ENCODE measurements around the gene IMPDH1. TPM values are rescaled to one million over a fixed set of nuclear protein-coding genes. Genes with fewer than 3 reads are reported as not detected.
A peak's percentile ranks its signal among the peaks of the same experiment; 100 is the strongest.

The IMPDH1 gene
- total and polyA plus RNA-seq, 4 donors, result 2.4 to 11.1 (median 5.2) TPM

DNA sequence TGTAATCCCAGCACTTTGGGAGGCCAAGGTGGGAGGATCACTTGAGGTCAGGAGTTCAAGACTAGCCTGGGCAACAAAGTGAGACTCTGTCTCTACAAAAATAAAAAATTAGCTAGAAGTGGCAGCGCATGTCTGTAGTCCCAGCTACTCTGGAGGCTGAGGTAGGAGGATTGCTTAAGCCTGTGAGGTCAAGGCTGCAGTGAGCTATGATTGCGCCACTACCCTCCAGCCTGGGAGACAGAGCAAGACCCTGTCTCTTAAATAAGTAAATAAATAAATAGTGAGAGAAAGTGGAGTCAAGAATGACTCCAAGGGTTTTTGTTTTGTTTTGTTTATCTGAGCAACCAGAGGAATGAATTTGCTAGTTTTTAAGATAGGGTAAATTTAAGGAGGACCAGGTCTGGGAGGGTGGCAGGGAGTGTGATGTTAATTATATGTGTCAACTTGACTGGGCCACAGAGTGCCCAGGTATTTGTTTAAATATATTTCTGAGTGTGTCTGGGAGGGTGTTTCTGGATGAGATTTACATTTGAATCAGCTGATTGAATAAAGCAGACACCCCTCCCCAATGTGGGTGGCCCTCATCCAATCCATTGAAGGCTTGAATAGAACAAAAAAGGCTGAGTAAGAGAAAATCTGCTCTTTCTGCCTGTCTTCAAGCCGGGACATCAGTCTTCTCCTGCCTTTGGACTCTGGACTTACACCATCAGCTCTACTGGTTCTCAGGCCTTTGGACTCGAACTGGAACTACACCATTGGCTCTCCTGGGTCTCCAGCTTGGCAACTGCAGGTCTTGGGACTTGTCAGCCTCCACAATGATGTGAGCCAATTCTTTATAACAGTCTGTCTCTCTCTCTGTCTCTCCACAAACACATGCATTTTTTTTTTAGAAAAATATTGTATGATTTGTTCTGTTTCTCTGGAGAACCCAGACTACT is 23.5 kb downstream of the IMPDH1 start:
- no peaks in the 10 kb centered on the region for H3K9me3 ChIP-seq (ENCODE audit: control insufficient read depth in 4 of 4, low read length in 3 of 4)
- H3K27ac ChIP-seq (ENCODE audit: low read depth in 1 of 2, low read length in 2 of 2), result no peak overlapping the region
- TF ChIP-seq SP1 (IDR thresholded peaks at IDR 0.05) (no peak), FOXA2 (IDR thresholded peaks at IDR 0.05) (no peak), GABPA (IDR thresholded peaks at IDR 0.05 in 1 of 2, conservative IDR thresholded peaks at IDR 0.05 in 1 of 2) (no peak), HNF4A (conservative IDR thresholded peaks at IDR 0.05) (peak; percentile 20 to 28)
- TF ChIP-seq, protein P1, sequence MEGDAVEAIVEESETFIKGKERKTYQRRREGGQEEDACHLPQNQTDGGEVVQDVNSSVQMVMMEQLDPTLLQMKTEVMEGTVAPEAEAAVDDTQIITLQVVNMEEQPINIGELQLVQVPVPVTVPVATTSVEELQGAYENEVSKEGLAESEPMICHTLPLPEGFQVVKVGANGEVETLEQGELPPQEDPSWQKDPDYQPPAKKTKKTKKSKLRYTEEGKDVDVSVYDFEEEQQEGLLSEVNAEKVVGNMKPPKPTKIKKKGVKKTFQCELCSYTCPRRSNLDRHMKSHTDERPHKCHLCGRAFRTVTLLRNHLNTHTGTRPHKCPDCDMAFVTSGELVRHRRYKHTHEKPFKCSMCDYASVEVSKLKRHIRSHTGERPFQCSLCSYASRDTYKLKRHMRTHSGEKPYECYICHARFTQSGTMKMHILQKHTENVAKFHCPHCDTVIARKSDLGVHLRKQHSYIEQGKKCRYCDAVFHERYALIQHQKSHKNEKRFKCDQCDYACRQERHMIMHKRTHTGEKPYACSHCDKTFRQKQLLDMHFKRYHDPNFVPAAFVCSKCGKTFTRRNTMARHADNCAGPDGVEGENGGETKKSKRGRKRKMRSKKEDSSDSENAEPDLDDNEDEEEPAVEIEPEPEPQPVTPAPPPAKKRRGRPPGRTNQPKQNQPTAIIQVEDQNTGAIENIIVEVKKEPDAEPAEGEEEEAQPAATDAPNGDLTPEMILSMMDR (IDR thresholded peaks at IDR 0.05; ENCODE audit: low read depth, low read length, missing input control), result no peak
- H3K4me3 ChIP-seq (ENCODE audit: low read depth in 1 of 3, low read length in 3 of 3), result no peak overlapping the region
- H3K4me1 ChIP-seq (ENCODE audit: control insufficient read depth in 4 of 4, insufficient read depth in 4 of 4, low read length in 3 of 4), result no peaks in the 10 kb centered on the region
- no peaks in the 10 kb centered on the region for H3K27me3 ChIP-seq (ENCODE audit: control insufficient read depth in 4 of 4, insufficient read depth in 4 of 4, low read length in 3 of 4)
- DNase-seq (ENCODE audit: low spot score), result no peak
- no peak overlapping the region for H3K9ac ChIP-seq (ENCODE audit: low read depth in 1 of 2, low read length in 2 of 2)
- WGBS, result 79% methylated on average over 4 of the region's 4 CpGs
- no peaks in the 10 kb centered on the region for H3K36me3 ChIP-seq (ENCODE audit: control insufficient read depth in 4 of 4, insufficient read depth in 3 of 4, low read depth in 1 of 4, low read length in 3 of 4)

DNA sequence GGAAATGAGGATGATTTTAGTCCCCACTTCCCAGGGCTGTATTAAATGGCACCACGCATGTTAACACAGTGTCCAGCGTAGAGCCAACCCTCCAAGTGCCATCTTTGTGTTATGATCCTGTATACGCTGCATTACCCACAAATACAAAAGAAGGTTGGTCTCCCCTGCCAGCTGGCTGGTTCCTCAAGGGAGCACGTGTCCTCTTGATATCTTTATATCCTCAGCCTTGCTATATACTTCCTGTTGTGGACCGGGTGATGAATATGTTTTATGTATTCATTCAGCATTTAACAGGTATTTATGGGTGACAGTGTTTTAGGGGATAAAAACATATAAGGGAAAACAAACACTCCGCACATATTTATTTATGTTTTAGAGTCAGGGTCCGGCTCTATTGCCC is 25.1 kb downstream of the IMPDH1 start:
- Histone ChIP-seq H3K4me1 (ENCODE audit: control insufficient read depth in 4 of 4, insufficient read depth in 4 of 4, low read length in 3 of 4) (no peaks in the 10 kb centered on the region), H3K27me3 (ENCODE audit: control insufficient read depth in 4 of 4, insufficient read depth in 4 of 4, low read length in 3 of 4) (no peaks in the 10 kb centered on the region), H3K27ac (ENCODE audit: low read depth in 1 of 2, low read length in 2 of 2) (no peak overlapping the region), H3K9ac (ENCODE audit: low read depth in 1 of 2, low read length in 2 of 2) (no peak overlapping the region), H3K36me3 (ENCODE audit: control insufficient read depth in 4 of 4, insufficient read depth in 3 of 4, low read depth in 1 of 4, low read length in 3 of 4) (no peaks in the 10 kb centered on the region), H3K4me3 (ENCODE audit: low read depth in 1 of 3, low read length in 3 of 3) (no peak overlapping the region), H3K9me3 (ENCODE audit: control insufficient read depth in 4 of 4, low read length in 3 of 4) (no peaks in the 10 kb centered on the region)
- 82% methylated on average over 7 of the region's 7 CpGs for WGBS
- no peak for DNase-seq (ENCODE audit: low spot score)
- no peak for TF ChIP-seq NR2F2 (IDR thresholded peaks at IDR 0.05)
- TF ChIP-seq HNF4A (conservative IDR thresholded peaks at IDR 0.05), result no peak
- no peak for TF ChIP-seq JUND (IDR thresholded peaks at IDR 0.05)
- TF ChIP-seq, protein P2, sequence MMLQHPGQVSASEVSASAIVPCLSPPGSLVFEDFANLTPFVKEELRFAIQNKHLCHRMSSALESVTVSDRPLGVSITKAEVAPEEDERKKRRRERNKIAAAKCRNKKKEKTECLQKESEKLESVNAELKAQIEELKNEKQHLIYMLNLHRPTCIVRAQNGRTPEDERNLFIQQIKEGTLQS (IDR thresholded peaks at IDR 0.05), result no peak
- no peak for TF ChIP-seq GABPA (IDR thresholded peaks at IDR 0.05 in 1 of 2, conservative IDR thresholded peaks at IDR 0.05 in 1 of 2)
- TF ChIP-seq FOXA2 (IDR thresholded peaks at IDR 0.05), result no peak
- no peak for TF ChIP-seq TAF1 (conservative IDR thresholded peaks at IDR 0.05)
- TF ChIP-seq, protein P3, sequence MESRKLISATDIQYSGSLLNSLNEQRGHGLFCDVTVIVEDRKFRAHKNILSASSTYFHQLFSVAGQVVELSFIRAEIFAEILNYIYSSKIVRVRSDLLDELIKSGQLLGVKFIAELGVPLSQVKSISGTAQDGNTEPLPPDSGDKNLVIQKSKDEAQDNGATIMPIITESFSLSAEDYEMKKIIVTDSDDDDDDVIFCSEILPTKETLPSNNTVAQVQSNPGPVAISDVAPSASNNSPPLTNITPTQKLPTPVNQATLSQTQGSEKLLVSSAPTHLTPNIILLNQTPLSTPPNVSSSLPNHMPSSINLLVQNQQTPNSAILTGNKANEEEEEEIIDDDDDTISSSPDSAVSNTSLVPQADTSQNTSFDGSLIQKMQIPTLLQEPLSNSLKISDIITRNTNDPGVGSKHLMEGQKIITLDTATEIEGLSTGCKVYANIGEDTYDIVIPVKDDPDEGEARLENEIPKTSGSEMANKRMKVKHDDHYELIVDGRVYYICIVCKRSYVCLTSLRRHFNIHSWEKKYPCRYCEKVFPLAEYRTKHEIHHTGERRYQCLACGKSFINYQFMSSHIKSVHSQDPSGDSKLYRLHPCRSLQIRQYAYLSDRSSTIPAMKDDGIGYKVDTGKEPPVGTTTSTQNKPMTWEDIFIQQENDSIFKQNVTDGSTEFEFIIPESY (IDR thresholded peaks at IDR 0.05), result no peak
- TF ChIP-seq FOXA1 (IDR thresholded peaks at IDR 0.05), result no peak
- no peak for TF ChIP-seq SP1 (IDR thresholded peaks at IDR 0.05)
- no peak for TF ChIP-seq RXRA (IDR thresholded peaks at IDR 0.05)
- no peak for TF ChIP-seq HNF4G (IDR thresholded peaks at IDR 0.05)
- no peak for TF ChIP-seq RAD21 (IDR thresholded peaks at IDR 0.05)
